Stimulated activated CD4-positive, alpha-beta T cell treated with anti-CD3 and anti-CD28 coated beads, Interleukin-1b, Interleukin-23, amount 100 ng/mL, for 4 hours (primary cell): ENCODE measurements around the gene HK2.
"Not testable (repeated sequence)": the region's sequence is repeated elsewhere in the genome, so short reads cannot be mapped to it uniquely, and the experiment has no call there.

Source experiments
- DNase-seq, 2 donors: peaks; one replicate each; pipeline ENCODE4 v3.0.0-alpha.2; 2020; ENCODE audit warnings: low read depth in 2 of 2

The HK2 gene

GRCh38 chr2:74877376-74877775 lies 43.4 kb downstream of the HK2 start:
- no peak for DNase-seq

- DNase-seq: no peak
Measured at GRCh38 chr2:74877781-74878433, 44.0 kb downstream of the HK2 start.

GRCh38 chr2:74878551-74878950 lies 44.6 kb downstream of the HK2 start:
- no peak for DNase-seq

GRCh38 chr2:74880054-74880728 lies 46.3 kb downstream of the HK2 start:
- no peak for DNase-seq

GRCh38 chr2:74881176-74881575 lies 47.2 kb downstream of the HK2 start:
- no peak for DNase-seq

- DNase-seq: no peak
Measured at GRCh38 chr2:74881626-74882298, 47.8 kb downstream of the HK2 start.

- no peak for DNase-seq
Measured at GRCh38 chr2:74882299-74882687, 48.4 kb downstream of the HK2 start.

- DNase-seq: no peak
Measured at GRCh38 chr2:74883011-74883410, 49.1 kb downstream of the HK2 start.

- DNase-seq: no peak
Measured at GRCh38 chr2:74884118-74884762, 50.3 kb downstream of the HK2 start.

GRCh38 chr2:74884866-74885265 lies 50.9 kb downstream of the HK2 start:
- DNase-seq: no peak

GRCh38 chr2:74886251-74886650 lies 52.3 kb downstream of the HK2 start:
- DNase-seq: no peak

GRCh38 chr2:74886811-74887210 lies 52.9 kb downstream of the HK2 start:
- DNase-seq: no peak

GRCh38 chr2:74887445-74887951 lies 53.6 kb downstream of the HK2 start:
- DNase-seq: no peak

GRCh38 chr2:74887960-74888700 lies 54.2 kb downstream of the HK2 start:
- DNase-seq: no peak

- no peak for DNase-seq
Measured at GRCh38 chr2:74889159-74889558, 55.2 kb downstream of the HK2 start.

GRCh38 chr2:74890711-74891110 lies 56.8 kb downstream of the HK2 start:
- no peak for DNase-seq

- no peak for DNase-seq
Measured at GRCh38 chr2:74891136-74891764, 57.3 kb downstream of the HK2 start.

- not testable (repeated sequence) for DNase-seq
Measured at GRCh38 chr2:74891816-74892215, 57.9 kb downstream of the HK2 start.

- no peak for DNase-seq
Measured at GRCh38 chr2:74892609-74893008, 58.7 kb downstream of the HK2 start.

- DNase-seq: no peak
Measured at GRCh38 chr2:74893332-74893731, 59.4 kb downstream of the HK2 start.

GRCh38 chr2:74894272-74894981 lies 60.5 kb downstream of the HK2 start:
- no peak for DNase-seq
